ENCODE results near the gene FCMR.

DNA sequence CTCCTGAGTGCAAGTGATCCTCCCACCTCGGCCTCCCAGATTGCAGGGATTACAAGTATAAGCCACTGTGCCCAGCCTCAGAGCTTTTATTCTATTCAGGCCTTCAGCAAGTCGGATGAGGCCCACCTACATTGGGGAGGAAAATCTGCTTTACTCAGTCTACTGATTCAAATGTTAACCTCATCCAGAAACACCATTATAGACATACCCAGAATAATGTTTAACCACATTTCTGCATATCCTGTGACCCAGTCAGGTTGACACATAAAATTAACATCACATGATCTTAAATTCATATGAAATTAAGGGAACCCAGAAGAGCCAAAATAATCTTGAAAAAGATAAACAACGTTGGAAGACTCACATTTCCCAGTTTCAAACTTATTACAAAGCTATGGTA is 41.4 kb downstream of the FCMR start:
- TF ChIP-seq, protein P1, sequence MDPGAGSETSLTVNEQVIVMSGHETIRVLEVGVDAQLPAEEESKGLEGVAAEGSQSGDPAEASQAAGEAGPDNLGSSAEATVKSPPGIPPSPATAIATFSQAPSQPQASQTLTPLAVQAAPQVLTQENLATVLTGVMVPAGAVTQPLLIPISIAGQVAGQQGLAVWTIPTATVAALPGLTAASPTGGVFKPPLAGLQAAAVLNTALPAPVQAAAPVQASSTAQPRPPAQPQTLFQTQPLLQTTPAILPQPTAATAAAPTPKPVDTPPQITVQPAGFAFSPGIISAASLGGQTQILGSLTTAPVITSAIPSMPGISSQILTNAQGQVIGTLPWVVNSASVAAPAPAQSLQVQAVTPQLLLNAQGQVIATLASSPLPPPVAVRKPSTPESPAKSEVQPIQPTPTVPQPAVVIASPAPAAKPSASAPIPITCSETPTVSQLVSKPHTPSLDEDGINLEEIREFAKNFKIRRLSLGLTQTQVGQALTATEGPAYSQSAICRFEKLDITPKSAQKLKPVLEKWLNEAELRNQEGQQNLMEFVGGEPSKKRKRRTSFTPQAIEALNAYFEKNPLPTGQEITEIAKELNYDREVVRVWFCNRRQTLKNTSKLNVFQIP (CRISPR knock-in tag; IDR thresholded peaks at IDR 0.05; ENCODE audit: borderline replicate concordance, low read depth): no peak
- no peak for TF ChIP-seq ESRRG (CRISPR knock-in tag; IDR thresholded peaks at IDR 0.05)
- TF ChIP-seq, protein P2, sequence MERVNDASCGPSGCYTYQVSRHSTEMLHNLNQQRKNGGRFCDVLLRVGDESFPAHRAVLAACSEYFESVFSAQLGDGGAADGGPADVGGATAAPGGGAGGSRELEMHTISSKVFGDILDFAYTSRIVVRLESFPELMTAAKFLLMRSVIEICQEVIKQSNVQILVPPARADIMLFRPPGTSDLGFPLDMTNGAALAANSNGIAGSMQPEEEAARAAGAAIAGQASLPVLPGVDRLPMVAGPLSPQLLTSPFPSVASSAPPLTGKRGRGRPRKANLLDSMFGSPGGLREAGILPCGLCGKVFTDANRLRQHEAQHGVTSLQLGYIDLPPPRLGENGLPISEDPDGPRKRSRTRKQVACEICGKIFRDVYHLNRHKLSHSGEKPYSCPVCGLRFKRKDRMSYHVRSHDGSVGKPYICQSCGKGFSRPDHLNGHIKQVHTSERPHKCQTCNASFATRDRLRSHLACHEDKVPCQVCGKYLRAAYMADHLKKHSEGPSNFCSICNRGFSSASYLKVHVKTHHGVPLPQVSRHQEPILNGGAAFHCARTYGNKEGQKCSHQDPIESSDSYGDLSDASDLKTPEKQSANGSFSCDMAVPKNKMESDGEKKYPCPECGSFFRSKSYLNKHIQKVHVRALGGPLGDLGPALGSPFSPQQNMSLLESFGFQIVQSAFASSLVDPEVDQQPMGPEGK (CRISPR knock-in tag; IDR thresholded peaks at IDR 0.05; ENCODE audit: borderline replicate concordance): no peak
- TF ChIP-seq OSR1 (CRISPR knock-in tag; IDR thresholded peaks at IDR 0.05): no peak
- TF ChIP-seq ZFP30 (CRISPR knock-in tag; IDR thresholded peaks at IDR 0.05): no peak
- TF ChIP-seq CSDC2 (CRISPR knock-in tag; IDR thresholded peaks at IDR 0.05): no peak
- no peak for TF ChIP-seq ZNF8 (CRISPR knock-in tag; IDR thresholded peaks at IDR 0.05)
- TF ChIP-seq, protein P3, sequence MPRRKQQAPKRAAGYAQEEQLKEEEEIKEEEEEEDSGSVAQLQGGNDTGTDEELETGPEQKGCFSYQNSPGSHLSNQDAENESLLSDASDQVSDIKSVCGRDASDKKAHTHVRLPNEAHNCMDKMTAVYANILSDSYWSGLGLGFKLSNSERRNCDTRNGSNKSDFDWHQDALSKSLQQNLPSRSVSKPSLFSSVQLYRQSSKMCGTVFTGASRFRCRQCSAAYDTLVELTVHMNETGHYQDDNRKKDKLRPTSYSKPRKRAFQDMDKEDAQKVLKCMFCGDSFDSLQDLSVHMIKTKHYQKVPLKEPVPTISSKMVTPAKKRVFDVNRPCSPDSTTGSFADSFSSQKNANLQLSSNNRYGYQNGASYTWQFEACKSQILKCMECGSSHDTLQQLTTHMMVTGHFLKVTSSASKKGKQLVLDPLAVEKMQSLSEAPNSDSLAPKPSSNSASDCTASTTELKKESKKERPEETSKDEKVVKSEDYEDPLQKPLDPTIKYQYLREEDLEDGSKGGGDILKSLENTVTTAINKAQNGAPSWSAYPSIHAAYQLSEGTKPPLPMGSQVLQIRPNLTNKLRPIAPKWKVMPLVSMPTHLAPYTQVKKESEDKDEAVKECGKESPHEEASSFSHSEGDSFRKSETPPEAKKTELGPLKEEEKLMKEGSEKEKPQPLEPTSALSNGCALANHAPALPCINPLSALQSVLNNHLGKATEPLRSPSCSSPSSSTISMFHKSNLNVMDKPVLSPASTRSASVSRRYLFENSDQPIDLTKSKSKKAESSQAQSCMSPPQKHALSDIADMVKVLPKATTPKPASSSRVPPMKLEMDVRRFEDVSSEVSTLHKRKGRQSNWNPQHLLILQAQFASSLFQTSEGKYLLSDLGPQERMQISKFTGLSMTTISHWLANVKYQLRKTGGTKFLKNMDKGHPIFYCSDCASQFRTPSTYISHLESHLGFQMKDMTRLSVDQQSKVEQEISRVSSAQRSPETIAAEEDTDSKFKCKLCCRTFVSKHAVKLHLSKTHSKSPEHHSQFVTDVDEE (CRISPR knock-in tag; IDR thresholded peaks at IDR 0.05): no peak

Measured in SK-N-SH treated with all-trans-retinoic acid at 6 μM for 48 hours (cell line).